ENCODE results near the gene LHX6. TPM values are rescaled to one million over a fixed set of nuclear protein-coding genes. Genes with fewer than 3 reads are reported as not detected.

Gene LHX6
- total RNA-seq, 3 donors from 2014 or later, result 2.0 to 5.1 (median 2.3) TPM

- intact Hi-C loops (cut with DNase I, micrococcal nuclease), result no loop called here
- Histone ChIP-seq H3K4me3 (peak overlapping the region; percentile 69), H3K36me3 (ENCODE audit: low read depth) (no peaks in the 10 kb centered on the region), H3K9me3 (no peaks in the 10 kb centered on the region), H3K4me1 (ENCODE audit: low read depth) (peaks cover 25% of the 10 kb centered on the region)
- ATAC-seq (peak; percentile 60), DNase-seq (peak in 1 of 3 donors; percentile 43)
- no peak for TF ChIP-seq CTCF (IDR thresholded peaks at IDR 0.05)
These were observed 36.6 kb upstream of the LHX6 start for GRCh38 chr9:122265149-122265915.

GRCh38 chr9:122264360-122265148 lies 35.8 kb upstream of the LHX6 start, which contains the start of the genes MRRF and RBM18:
MRRF (plus strand) TSS chr9:122264882; CDS start chr9:122270892, 6,010 bp downstream.
RBM18 (minus strand) TSS chr9:122264840; CDS start chr9:122261492, 3,348 bp downstream.
- Histone ChIP-seq H3K36me3 (ENCODE audit: low read depth) (no peaks in the 10 kb centered on the region), H3K4me3 (peak within 1 kb of the TSS; percentile 69), H3K4me1 (ENCODE audit: low read depth) (peaks cover 25% of the 10 kb centered on the region), H3K9me3 (no peaks in the 10 kb centered on the region)
- TF ChIP-seq CTCF (IDR thresholded peaks at IDR 0.05), result no peak
- DNase-seq (peak; percentile 93 to 95 (median 94)), ATAC-seq (peak; percentile 95)
- intact Hi-C loops (cut with DNase I, micrococcal nuclease), result no loop called here

- intact Hi-C loops (cut with DNase I, micrococcal nuclease), result no loop called here
- peaks cover 25% of the 10 kb centered on the region for H3K4me1 ChIP-seq (ENCODE audit: low read depth)
- peak in 1 of 3 donors; percentile 19 for DNase-seq
- peak overlapping the region; percentile 69 for H3K4me3 ChIP-seq
- no peak for TF ChIP-seq CTCF (IDR thresholded peaks at IDR 0.05)
- no peak for ATAC-seq
- H3K36me3 ChIP-seq (ENCODE audit: low read depth), result peaks cover 4% of the 10 kb centered on the region
- no peaks in the 10 kb centered on the region for H3K9me3 ChIP-seq
These were observed 35.1 kb upstream of the LHX6 start for GRCh38 chr9:122263699-122264349.

GRCh38 chr9:122262073-122262472 lies 33.3 kb upstream of the LHX6 start:
- TF ChIP-seq CTCF (IDR thresholded peaks at IDR 0.05), result no peak
- H3K4me3 ChIP-seq, result no peak overlapping the region
- H3K4me1 ChIP-seq (ENCODE audit: low read depth), result peaks cover 25% of the 10 kb centered on the region
- ATAC-seq (no peak), DNase-seq (no peak)
- peaks cover 4% of the 10 kb centered on the region for H3K36me3 ChIP-seq (ENCODE audit: low read depth)
- intact Hi-C loops (cut with DNase I, micrococcal nuclease), result no loop called here
- no peaks in the 10 kb centered on the region for H3K9me3 ChIP-seq

GRCh38 chr9:122261469-122261881 lies 32.7 kb upstream of the LHX6 start:
- H3K4me1 ChIP-seq (ENCODE audit: low read depth), result peaks cover 25% of the 10 kb centered on the region
- intact Hi-C loops (cut with DNase I, micrococcal nuclease), result no loop called here

More at GRCh38 chr9:122261469-122261881, 32.7 kb upstream of the LHX6 start:
- Histone ChIP-seq H3K36me3 (ENCODE audit: low read depth) (peaks cover 4% of the 10 kb centered on the region), H3K4me3 (no peak overlapping the region), H3K9me3 (no peaks in the 10 kb centered on the region)
- ATAC-seq, result peak; percentile 52
- DNase-seq, result peak; percentile 54 to 85 (median 61)
- TF ChIP-seq CTCF (IDR thresholded peaks at IDR 0.05), result no peak
